Endothelial cell of umbilical vein (primary cell): ENCODE results near the gene IQSEC3. TPM values are rescaled to one million over a fixed set of nuclear protein-coding genes. Genes with fewer than 3 reads are reported as not detected.
"Not testable (repeated sequence)": the region's sequence is repeated elsewhere in the genome, so short reads cannot be mapped to it uniquely, and the experiment has no call there.

Source experiments
- Bru-seq: library from RNA; stranded (reverse); fragments of 400-500 nt; gene quantifications from one replicate; lab custom pipeline; 2021; lab: Mats Ljungman, UMichigan
- BruChase-seq, 2 experiments: library from RNA; stranded (reverse); fragments of 400-500 nt; gene quantifications; one replicate each; lab custom pipeline; 2021; lab: Mats Ljungman, UMichigan
- BruUV-seq: library from RNA; stranded (reverse); fragments of 400-500 nt; replicated peaks from 2 replicates; lab custom pipeline; 2021; lab: Mats Ljungman, UMichigan
- CTCF ChIA-PET: fragments of 300-600, 350-600 bp; sonication (Branson Sonifier 250); formaldehyde crosslinking; loops from one replicate; lab custom pipeline; 2021; ENCODE audit warnings: antibody characterized with exemption, inconsistent platforms; lab: Charles Lee
- POLR2A ChIA-PET: fragments of 300-600, 350-600 bp; sonication (Branson Sonifier 250); formaldehyde crosslinking; loops from one replicate; lab custom pipeline; 2021; ENCODE audit warnings: antibody characterized with exemption, inconsistent platforms; lab: Charles Lee
- DNase-seq: peaks from one replicate; pipeline ENCODE4 v3.0.0-alpha.2; 2011; ENCODE audit warnings: low read depth, low spot score
- FAIRE-seq: peaks from 2 replicates; lab custom pipeline; 2011; peaks lifted over from hg19 to GRCh38; lab: Jason Lieb, UNC
- H2AFZ ChIP-seq: 2 replicates; pipeline ENCODE4 v1.6.0; 2012; ENCODE audit warnings: low read depth, low read length, control low read depth, inconsistent platforms
- H3K27ac ChIP-seq: 2 replicates; pipeline ENCODE4 v1.5.1; 2011; ENCODE audit warnings: low read depth, mild to moderate bottlenecking, control low read depth, low read length, moderate library complexity; ENCODE audit not compliant: insufficient read depth
- H3K27me3 ChIP-seq, 2 experiments: 2 replicates each; pipeline versions ENCODE4 v1.6.0 to v1.6.1; 2011; ENCODE audit warnings: low read length in 2 of 2, mixed read lengths in 1 of 2; ENCODE audit not compliant: control insufficient read depth in 2 of 2, insufficient read depth in 2 of 2
- H3K36me3 ChIP-seq, 2 experiments: 2 replicates in 1 of 2; 3 replicates in 1 of 2; pipeline ENCODE4 v1.5.1; 2011; ENCODE audit warnings: low read length in 2 of 2, mild to moderate bottlenecking in 1 of 2, moderate library complexity in 1 of 2; ENCODE audit not compliant: control insufficient read depth in 2 of 2, insufficient read depth in 2 of 2; ENCODE audit errors: extremely low read depth in 1 of 2
- H3K4me1 ChIP-seq: 3 replicates; pipeline ENCODE4 v1.5.1; 2011; ENCODE audit warnings: mild to moderate bottlenecking, low read length; ENCODE audit not compliant: control insufficient read depth, insufficient read depth; ENCODE audit errors: extremely low read depth
- H3K4me2 ChIP-seq: 2 replicates; pipeline ENCODE4 v1.6.1; 2011; ENCODE audit warnings: low read length, control low read depth, mixed read lengths; ENCODE audit not compliant: insufficient read depth
- H3K4me3 ChIP-seq, 3 experiments: fragments of 200-600 bp in 1 of 3; sonication (generic), shearing (Covaris generic) in 1 of 3; replicated peaks in 1 of 3; 2 replicates each; pipeline ENCODE4 v1.5.1; 2011 to 2016; ENCODE audit warnings: control low read depth in 3 of 3, low read length in 3 of 3, mild to moderate bottlenecking in 2 of 3, inconsistent platforms in 1 of 3, low read depth in 1 of 3, moderate library complexity in 1 of 3; ENCODE audit not compliant: insufficient read depth in 1 of 3
- H3K79me2 ChIP-seq: 2 replicates; pipeline ENCODE4 v1.6.0; 2012; ENCODE audit warnings: low read length, inconsistent platforms; ENCODE audit not compliant: control insufficient read depth, insufficient read depth
- H3K9ac ChIP-seq: replicated peaks from 2 replicates; pipeline ENCODE3; 2011; ENCODE audit warnings: low read length, control low read depth; ENCODE audit not compliant: insufficient read depth; ENCODE audit errors: extremely low read depth
- H3K9me1 ChIP-seq: replicated peaks from 3 replicates; pipeline ENCODE4 v1.6.0; 2011; ENCODE audit warnings: mild to moderate bottlenecking, low read length; ENCODE audit not compliant: control insufficient read depth, insufficient read depth; ENCODE audit errors: extremely low read depth
- H3K9me3 ChIP-seq: replicated peaks from 2 replicates; pipeline ENCODE4 v1.5.1; 2012; ENCODE audit warnings: low read length, inconsistent platforms; ENCODE audit not compliant: control insufficient read depth, insufficient read depth
- H4K20me1 ChIP-seq: replicated peaks from 2 replicates; pipeline ENCODE3; 2011; ENCODE audit warnings: mild to moderate bottlenecking, low read length; ENCODE audit not compliant: control insufficient read depth, insufficient read depth; ENCODE audit errors: extremely low read depth
- dilution Hi-C: fragments of 300-500 bp; cut with MboI; formaldehyde crosslinking; loops from one replicate; pipeline ENCODE4 v1.15.0; 2019; ENCODE audit warnings: low sequenced_read_pairs; ENCODE audit not compliant: extremely low pct_ligation_motif_present
- intact Hi-C: fragments of 100-400 bp; cut with micrococcal nuclease; formaldehyde crosslinking; loops from one replicate; pipeline ENCODE4 v1.10.0; 2022
- long read RNA-seq: library from polyadenylated mRNA; stranded (forward); transcript quantifications from one replicate; pipeline ENCODE4 v2.0.0, GENCODE V29; 2021
- polyA minus RNA-seq, 3 experiments: library from RNA; depleted of rRNA, polyadenylated mRNA; stranded (reverse); fragments of >200 nt; gene quantifications; 1 replicate in 1 of 3; 2 replicates in 2 of 3; pipeline ENCODE4 v1.2.3, GENCODE V29; 2011
- polyA plus RNA-seq, 4 experiments: library from polyadenylated mRNA; depleted of rRNA in 3 of 4; stranded (reverse) in 3 of 4; unstranded in 1 of 4; fragments of >200 nt; gene quantifications; 2 replicates each; pipeline versions ENCODE4 v1.2.1 to v1.2.3, GENCODE V29; 2011 to 2012; ENCODE audit warnings: missing spikeins in 1 of 4
- total RNA-seq: library from RNA; stranded (reverse); gene quantifications from 2 replicates; pipeline ENCODE4 v1.2.3, GENCODE V29; 2021

IQSEC3 gene
- total RNA-seq (not detected in 2 replicates), polyA plus RNA-seq (not detected in 2 replicates), polyA minus RNA-seq (not detected in 2 replicates), Bru-seq, nascent RNA (not detected), BruChase-seq, experiment 1, labeled RNA remaining after a 6-hour chase (percentile 5 among the genes with signal in this experiment), BruChase-seq, experiment 2, labeled RNA remaining after a 2-hour chase (percentile 2 among the genes with signal in this experiment)
- polyA plus RNA-seq (2011; cell fraction: cytosol; rRNA removed) = not detected in 2 replicates
- not detected in 2 replicates for polyA plus RNA-seq (2011; cell fraction: nucleus; rRNA removed)
- polyA plus RNA-seq (2012) = not detected in 2 replicates
- polyA minus RNA-seq (2011; cell fraction: cytosol; rRNA and poly(A)+ RNA removed) = not detected
- polyA minus RNA-seq (2011; cell fraction: nucleus; rRNA and poly(A)+ RNA removed) = not detected in 2 replicates
- long read RNA-seq = 0 reads

- dilution Hi-C loops, FAIRE-seq, CTCF ChIA-PET, H3K4me3 ChIP-seq, H4K20me1 ChIP-seq, H3K9me1 ChIP-seq, H3K9ac ChIP-seq, H3K27me3 ChIP-seq, DNase-seq, intact Hi-C loops, BruUV-seq, POLR2A ChIA-PET, H3K9me3 ChIP-seq, H3K79me2 ChIP-seq, H3K4me1 ChIP-seq, H3K36me3 ChIP-seq, H2AFZ ChIP-seq, H3K4me2 ChIP-seq, H3K27ac ChIP-seq: not testable (repeated sequence)
Measured at GRCh38 chr12:66428-66781, at the start of gene IQSEC3. Gene IQSEC3, plus strand, starts transcription at chr12:66767. Its CDS starts 116 bp downstream, at chr12:66883.

GRCh38 chr12:17370-18340 is 48.9 kb upstream of the IQSEC3 start:
- H3K9me1 ChIP-seq, H3K79me2 ChIP-seq, FAIRE-seq, dilution Hi-C loops, BruUV-seq, CTCF ChIA-PET, intact Hi-C loops, H3K4me2 ChIP-seq, H3K4me3 ChIP-seq, DNase-seq, H3K27me3 ChIP-seq, POLR2A ChIA-PET, H3K4me1 ChIP-seq, H3K9ac ChIP-seq, H4K20me1 ChIP-seq, H3K9me3 ChIP-seq, H3K27ac ChIP-seq, H3K36me3 ChIP-seq, H2AFZ ChIP-seq: not testable (repeated sequence)

- POLR2A ChIA-PET, CTCF ChIA-PET, BruUV-seq, DNase-seq, intact Hi-C loops, H3K36me3 ChIP-seq, H3K4me2 ChIP-seq, H4K20me1 ChIP-seq, dilution Hi-C loops, FAIRE-seq, H3K9ac ChIP-seq, H3K27me3 ChIP-seq, H3K27ac ChIP-seq, H2AFZ ChIP-seq, H3K4me1 ChIP-seq, H3K79me2 ChIP-seq, H3K4me3 ChIP-seq, H3K9me3 ChIP-seq, H3K9me1 ChIP-seq: not testable (repeated sequence)
Measured at GRCh38 chr12:18821-19567, 47.6 kb upstream of the IQSEC3 start.
